GM23248 (cell line): ENCODE data around the gene GDAP1L1. TPM values are rescaled to one million over a fixed set of nuclear protein-coding genes. Genes with fewer than 3 reads are reported as not detected.
A peak's percentile ranks its signal among the peaks of the same experiment; 100 is the strongest.

Experiments used
- DNase-seq: peaks from one replicate; pipeline ENCODE4 v3.0.0-alpha.2; 2015
- H2AFZ ChIP-seq: fragments of 200-600 bp; sonication (generic); 2 replicates; pipeline ENCODE4 v1.6.1; 2016; ENCODE audit warnings: antibody characterized with exemption
- H3F3A ChIP-seq: fragments of 200-600 bp; sonication (generic); 2 replicates; pipeline ENCODE4 v1.6.1; 2016; ENCODE audit warnings: mild to moderate bottlenecking, antibody characterized with exemption, mixed run types; ENCODE audit not compliant: insufficient read depth
- H3K27ac ChIP-seq: fragments of 200-600 bp; sonication (generic); 2 replicates; pipeline ENCODE4 v1.5.1; 2016; ENCODE audit warnings: mild to moderate bottlenecking
- H3K27me3 ChIP-seq: fragments of 200-600 bp; sonication (generic); replicated peaks from 2 replicates; pipeline ENCODE4 v1.6.1; 2016; ENCODE audit warnings: mild to moderate bottlenecking; ENCODE audit not compliant: insufficient read depth
- H3K36me3 ChIP-seq: fragments of 200-600 bp; sonication (generic); 2 replicates; pipeline ENCODE4 v1.6.1; 2016; ENCODE audit warnings: low read depth, mild to moderate bottlenecking
- H3K4me1 ChIP-seq: fragments of 200-600 bp; sonication (generic); 2 replicates; pipeline ENCODE4 v1.6.1; 2016; ENCODE audit warnings: mild to moderate bottlenecking; ENCODE audit not compliant: insufficient read depth
- H3K4me2 ChIP-seq: fragments of 200-600 bp; sonication (generic); one replicate; pipeline ENCODE4 v1.6.1; 2016; ENCODE audit warnings: mild to moderate bottlenecking; ENCODE audit not compliant: unreplicated experiment
- H3K4me3 ChIP-seq: fragments of 200-600 bp; sonication (generic); 2 replicates; pipeline ENCODE4 v1.5.1; 2016; ENCODE audit warnings: mild to moderate bottlenecking
- H3K79me2 ChIP-seq: fragments of 200-600 bp; sonication (generic); 2 replicates; pipeline ENCODE4 v1.6.1; 2016; ENCODE audit warnings: mild to moderate bottlenecking; ENCODE audit not compliant: insufficient read depth
- H3K9ac ChIP-seq: fragments of 200-600 bp; sonication (generic); 2 replicates; pipeline ENCODE4 v1.6.1; 2016; ENCODE audit warnings: mild to moderate bottlenecking
- H3K9me2 ChIP-seq: fragments of 200-600 bp; sonication (generic); 2 replicates; pipeline ENCODE4 v1.6.1; 2016; ENCODE audit warnings: mixed run types, mild to moderate bottlenecking, moderate library complexity; ENCODE audit not compliant: insufficient read depth
- H3K9me3 ChIP-seq: fragments of 200-600 bp; sonication (generic); one replicate; pipeline ENCODE4 v1.6.1; 2017; ENCODE audit warnings: low read depth
- H4K20me1 ChIP-seq: fragments of 200-600 bp; sonication (generic); 2 replicates; pipeline ENCODE4 v1.6.0; 2016; ENCODE audit not compliant: insufficient read depth
- EZH2 ChIP-seq: fragments of 200-600 bp; sonication (generic); IDR thresholded peaks from 2 replicates; pipeline ENCODE4 v1.6.1; 2018; ENCODE audit warnings: antibody characterized with exemption, mild to moderate bottlenecking; ENCODE audit not compliant: insufficient read depth, poor library complexity, severe bottlenecking
- EZH2phosphoT487 ChIP-seq: fragments of 200-600 bp; sonication (generic); IDR thresholded peaks from 2 replicates; pipeline ENCODE4 v1.6.1; 2018; ENCODE audit warnings: antibody characterized with exemption, moderate library complexity, mild to moderate bottlenecking, low read depth; ENCODE audit not compliant: insufficient read depth
- WGBS, 2 experiments: methylation state at CpG; one replicate each; pipeline ENCODE4 v1.1.6; 2015 to 2017; ENCODE audit warnings: low lambda C conversion rate in 2 of 2, low coverage in 1 of 2; ENCODE audit errors: missing lambda C conversion rate in 2 of 2; 5-methylcytosine and 5-hydroxymethylcytosine counted together
- in situ Hi-C: fragments of 300-500 bp; cut with MboI; formaldehyde crosslinking; loops from 2 replicates; pipeline ENCODE4 v1.15.0; 2020
- polyA plus RNA-seq: library from polyadenylated mRNA; unstranded; fragments of >200 nt; fragmentation: Nextera tagmentation; extraction: Ambion mirVana; gene quantifications from 2 replicates; pipeline ENCODE4 v1.2.1, GENCODE V29; 2016
- total RNA-seq: library from RNA; depleted of rRNA; stranded (reverse); fragments of >200 nt; shearing (Covaris generic); gene quantifications from 2 replicates; pipeline ENCODE4 v1.2.3, GENCODE V29; 2014; rRNA removed

Gene GDAP1L1
- not detected in 2 replicates for total RNA-seq
- polyA plus RNA-seq, result not detected in 2 replicates

GRCh38 chr20:44247131-44247571, at the start of gene GDAP1L1:
Gene GDAP1L1, plus strand, starts transcription at chr20:44247308. Its CDS starts 27 bp downstream, at chr20:44247335.
- no peaks in the 10 kb centered on the region for H3K9me2 ChIP-seq
- no peaks in the 10 kb centered on the region for H3K4me1 ChIP-seq
- no peaks in the 10 kb centered on the region for H3F3A ChIP-seq
- H3K79me2 ChIP-seq, result no peaks in the 10 kb centered on the region
- TF ChIP-seq EZH2, result no peak
- in situ Hi-C loops, result no loop called here
- no peaks in the 10 kb centered on the region for H4K20me1 ChIP-seq
- no peak within 1 kb of the TSS for H2AFZ ChIP-seq
- H3K4me2 ChIP-seq, result no peak within 1 kb of the TSS
- H3K4me3 ChIP-seq, result no peak within 1 kb of the TSS
- no peaks in the 10 kb centered on the region for H3K9me3 ChIP-seq
- 3 to 5% methylated on average over 22 to 26 of the region's 32 CpGs for WGBS, 2 experiments
- peaks cover 12% of the 10 kb centered on the region for H3K27me3 ChIP-seq
- H3K36me3 ChIP-seq, result no peaks in the 10 kb centered on the region
- no peak within 1 kb of the TSS for H3K27ac ChIP-seq
- peak; percentile 24 for DNase-seq
- H3K9ac ChIP-seq, result no peak within 1 kb of the TSS

GRCh38 chr20:44198872-44199271, 48.2 kb upstream of the GDAP1L1 start:
- no peak overlapping the region for H2AFZ ChIP-seq
- H3K36me3 ChIP-seq, result peaks cover 59% of the 10 kb centered on the region
- peaks cover 8% of the 10 kb centered on the region for H3F3A ChIP-seq
- H3K4me2 ChIP-seq, result no peak overlapping the region
- peaks cover 20% of the 10 kb centered on the region for H3K4me1 ChIP-seq
- H4K20me1 ChIP-seq, result no peaks in the 10 kb centered on the region
- TF ChIP-seq EZH2phosphoT487, result no peak
- no peak for TF ChIP-seq EZH2
- no peaks in the 10 kb centered on the region for H3K27me3 ChIP-seq
- H3K9me2 ChIP-seq, result no peaks in the 10 kb centered on the region
- H3K9me3 ChIP-seq, result no peaks in the 10 kb centered on the region
- no peak for DNase-seq
- no peak overlapping the region for H3K9ac ChIP-seq
- peaks cover 60% of the 10 kb centered on the region for H3K79me2 ChIP-seq
- 80 to 83% methylated on average over 4 of the region's 4 CpGs for WGBS, 2 experiments
- H3K4me3 ChIP-seq, result no peak overlapping the region
- no peak overlapping the region for H3K27ac ChIP-seq
- in situ Hi-C loops, result loop anchor here (10.0 kb wide), 1 partner anchor 454 kb away; no protein-coding TSS in a partner anchor

- Histone ChIP-seq H3K9ac (no peak overlapping the region), H3K4me1 (peaks cover 28% of the 10 kb centered on the region), H3K27ac (no peak overlapping the region), H3K9me3 (no peaks in the 10 kb centered on the region), H3F3A (peaks cover 15% of the 10 kb centered on the region), H3K9me2 (no peaks in the 10 kb centered on the region), H4K20me1 (no peaks in the 10 kb centered on the region), H3K27me3 (no peaks in the 10 kb centered on the region), H2AFZ (no peak overlapping the region), H3K4me2 (no peak overlapping the region), H3K4me3 (no peak overlapping the region), H3K79me2 (peaks cover 67% of the 10 kb centered on the region), H3K36me3 (peaks cover 59% of the 10 kb centered on the region)
- TF ChIP-seq EZH2phosphoT487, result no peak
- no peak for TF ChIP-seq EZH2
- no peak for DNase-seq
- WGBS, 2 experiments, result 95% methylated on average over 4 of the region's 4 CpGs
- in situ Hi-C loops, result loop anchor here (10.0 to 25.0 kb wide), 2 partner anchors 412 to 455 kb away; no protein-coding TSS in a partner anchor
Observed at GRCh38 chr20:44199877-44200276, 47.2 kb upstream of the GDAP1L1 start.

GRCh38 chr20:44200371-44200770, 46.7 kb upstream of the GDAP1L1 start:
- Histone ChIP-seq H3K9ac (no peak overlapping the region), H3K4me2 (no peak overlapping the region), H3F3A (peaks cover 17% of the 10 kb centered on the region), H3K4me3 (no peak overlapping the region), H3K36me3 (peaks cover 59% of the 10 kb centered on the region), H3K27ac (no peak overlapping the region), H4K20me1 (no peaks in the 10 kb centered on the region), H3K27me3 (no peaks in the 10 kb centered on the region), H3K9me3 (no peaks in the 10 kb centered on the region), H3K9me2 (no peaks in the 10 kb centered on the region), H3K79me2 (peaks cover 72% of the 10 kb centered on the region), H3K4me1 (peaks cover 32% of the 10 kb centered on the region), H2AFZ (no peak overlapping the region)
- TF ChIP-seq EZH2 (no peak), EZH2phosphoT487 (no peak)
- in situ Hi-C loops, result loop anchor here (25.0 kb wide), 1 partner anchor 412 kb away; no protein-coding TSS in a partner anchor
- no peak for DNase-seq
- 71 to 76% methylated on average over 4 of the region's 4 CpGs for WGBS, 2 experiments

- H3K4me2 ChIP-seq, result no peak overlapping the region
- H3K9me3 ChIP-seq, result no peaks in the 10 kb centered on the region
- peaks cover 78% of the 10 kb centered on the region for H3K79me2 ChIP-seq
- no peak overlapping the region for H3K27ac ChIP-seq
- peaks cover 32% of the 10 kb centered on the region for H3K4me1 ChIP-seq
- H3F3A ChIP-seq, result peaks cover 17% of the 10 kb centered on the region
- DNase-seq, result no peak
- WGBS, 2 experiments, result 68 to 78% methylated on average over 2 of the region's 2 CpGs
- H3K9ac ChIP-seq, result no peak overlapping the region
- no peak for TF ChIP-seq EZH2
- no peak for TF ChIP-seq EZH2phosphoT487
- H3K27me3 ChIP-seq, result no peaks in the 10 kb centered on the region
- H3K4me3 ChIP-seq, result no peak overlapping the region
- in situ Hi-C loops, result loop anchor here (25.0 kb wide), 1 partner anchor 411 kb away; no protein-coding TSS in a partner anchor
- no peak overlapping the region for H2AFZ ChIP-seq
- H3K9me2 ChIP-seq, result no peaks in the 10 kb centered on the region
- no peaks in the 10 kb centered on the region for H4K20me1 ChIP-seq
- H3K36me3 ChIP-seq, result peaks cover 56% of the 10 kb centered on the region
Observed at GRCh38 chr20:44200983-44201382, 46.1 kb upstream of the GDAP1L1 start.
